ENCODE data around the gene NDUFA12.

NDUFA12 gene

DNA sequence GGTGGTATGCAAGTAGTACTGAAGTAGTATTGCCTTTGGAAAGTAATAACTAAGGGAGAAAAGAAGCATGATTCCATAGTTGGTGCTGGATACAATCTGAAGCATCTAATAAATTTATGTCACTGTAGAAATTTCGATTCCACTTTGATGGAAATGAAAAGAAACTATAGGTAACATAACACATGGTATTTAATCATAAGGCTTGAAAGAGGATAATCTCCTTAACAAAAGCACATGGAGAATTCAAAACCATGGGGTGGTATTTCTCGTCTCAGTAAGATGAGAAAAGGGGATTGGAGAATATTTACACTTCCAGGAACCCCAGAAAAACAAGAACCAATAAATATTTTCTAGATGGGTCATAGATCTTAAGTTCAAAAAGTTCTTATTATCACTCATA lies 72.7 kb downstream of the NDUFA12 start:
- no peak for DNase-seq

DNA sequence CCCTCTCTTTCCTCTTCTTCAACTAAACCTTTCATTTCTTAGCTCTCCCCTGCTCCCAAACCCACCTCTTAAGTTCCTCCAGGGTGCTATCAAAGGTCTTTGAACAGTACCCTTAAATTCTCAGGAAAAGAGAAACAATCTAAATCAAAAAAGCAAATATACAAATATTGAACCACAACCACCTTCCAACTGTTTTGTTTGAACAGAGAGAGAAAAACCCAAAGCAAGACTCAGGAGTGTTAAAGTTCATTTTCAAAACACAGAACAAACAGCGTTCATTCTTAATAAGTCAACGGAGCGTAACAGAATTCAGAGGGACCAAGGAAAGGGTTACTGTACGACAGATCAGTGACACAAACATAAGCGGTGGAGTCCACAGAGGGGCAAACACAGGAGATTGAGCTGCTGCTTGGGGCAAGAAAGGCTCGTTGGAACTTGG lies 73.3 kb downstream of the NDUFA12 start:
- DNase-seq = no peak

DNA sequence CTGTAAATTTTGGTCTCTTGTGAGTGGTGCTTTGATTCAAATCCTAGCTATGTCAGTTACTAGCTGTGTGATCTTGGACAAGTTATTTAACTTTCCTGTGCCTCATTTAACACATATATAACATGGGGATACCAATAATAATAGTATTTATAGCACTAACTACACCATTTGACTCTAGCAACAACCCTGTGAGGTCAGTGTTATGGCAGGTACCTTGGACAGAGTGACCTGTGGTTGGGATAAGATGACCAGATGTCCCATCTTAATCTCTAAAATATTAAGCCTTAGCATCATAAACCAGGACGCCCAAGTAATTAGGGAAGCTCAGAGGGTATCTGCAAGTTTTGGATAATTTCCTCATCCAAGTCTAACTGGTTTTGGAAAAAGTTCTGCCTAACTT lies 73.7 kb downstream of the NDUFA12 start:
- DNase-seq = no peak

DNA sequence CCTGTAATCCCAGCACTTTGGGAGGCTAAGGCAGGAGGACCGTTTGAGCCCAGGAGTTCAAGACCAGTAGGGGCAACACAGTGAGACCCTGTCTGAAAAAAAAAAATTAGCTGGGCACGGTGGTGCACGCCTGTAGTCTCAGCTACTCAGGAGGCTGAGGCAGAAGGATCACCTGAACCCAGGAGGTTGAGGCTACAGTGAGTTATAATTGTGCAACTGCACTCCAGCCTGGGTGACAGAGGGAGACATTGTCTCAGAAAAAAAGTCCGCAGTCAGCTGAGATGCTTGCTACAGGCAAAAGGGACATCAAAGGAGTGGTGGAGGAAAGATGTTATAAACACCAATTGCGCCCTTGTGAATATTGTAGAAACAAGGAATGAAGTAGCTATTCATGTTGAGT lies 77.8 kb downstream of the NDUFA12 start:
- no peak for DNase-seq

DNA sequence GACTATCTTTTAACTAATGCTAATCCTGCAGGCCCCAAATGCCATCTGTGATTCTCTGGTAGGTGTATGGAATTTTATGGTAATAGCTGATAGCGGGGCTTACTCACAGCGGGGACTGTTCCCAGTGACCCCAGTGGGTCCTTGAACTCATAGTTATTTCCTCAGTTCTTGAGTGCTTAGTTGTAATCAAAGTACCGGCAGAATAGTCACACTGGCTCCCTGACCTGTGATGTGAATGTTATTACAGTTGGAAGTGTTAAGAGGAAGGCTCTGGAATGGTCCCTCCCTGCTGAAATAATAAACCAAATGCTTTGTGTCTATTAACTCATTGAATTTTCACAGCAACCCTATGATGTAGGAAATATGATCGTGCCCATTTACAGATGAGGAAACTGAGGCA lies 78.3 kb downstream of the NDUFA12 start:
- DNase-seq = no peak

DNA sequence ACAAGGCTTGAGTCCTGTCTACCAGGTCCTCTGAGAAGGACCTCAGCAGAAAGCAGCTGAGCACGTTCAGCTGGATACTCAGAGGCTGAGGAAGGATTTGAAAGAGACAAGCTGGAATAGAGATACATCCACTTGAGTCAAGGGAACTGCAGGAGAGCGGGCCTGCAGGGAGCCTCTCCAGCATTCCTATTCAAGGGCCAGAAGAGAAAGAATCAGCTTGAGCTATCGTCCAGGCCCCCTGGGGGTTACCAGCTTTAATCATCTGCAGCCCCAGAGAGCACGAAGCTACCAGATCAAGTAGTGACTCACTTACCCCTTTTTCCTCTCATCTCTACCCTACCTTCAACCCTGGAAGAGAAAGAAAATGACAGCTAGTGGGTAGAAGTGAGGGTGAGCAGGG lies 80.9 kb downstream of the NDUFA12 start:
- DNase-seq = no peak

Measured in NCI-H1105 (cell line).